ENCODE data around the gene EFCAB5. TPM values are rescaled to one million over a fixed set of nuclear protein-coding genes. Genes with fewer than 3 reads are reported as not detected.

Gene EFCAB5
- total and polyA plus RNA-seq, 2 of the 13 experiments (the other 11 are each of a cell fraction or from before 2014, with no cell fraction given): 0.15 TPM; not detected in 1

DNA sequence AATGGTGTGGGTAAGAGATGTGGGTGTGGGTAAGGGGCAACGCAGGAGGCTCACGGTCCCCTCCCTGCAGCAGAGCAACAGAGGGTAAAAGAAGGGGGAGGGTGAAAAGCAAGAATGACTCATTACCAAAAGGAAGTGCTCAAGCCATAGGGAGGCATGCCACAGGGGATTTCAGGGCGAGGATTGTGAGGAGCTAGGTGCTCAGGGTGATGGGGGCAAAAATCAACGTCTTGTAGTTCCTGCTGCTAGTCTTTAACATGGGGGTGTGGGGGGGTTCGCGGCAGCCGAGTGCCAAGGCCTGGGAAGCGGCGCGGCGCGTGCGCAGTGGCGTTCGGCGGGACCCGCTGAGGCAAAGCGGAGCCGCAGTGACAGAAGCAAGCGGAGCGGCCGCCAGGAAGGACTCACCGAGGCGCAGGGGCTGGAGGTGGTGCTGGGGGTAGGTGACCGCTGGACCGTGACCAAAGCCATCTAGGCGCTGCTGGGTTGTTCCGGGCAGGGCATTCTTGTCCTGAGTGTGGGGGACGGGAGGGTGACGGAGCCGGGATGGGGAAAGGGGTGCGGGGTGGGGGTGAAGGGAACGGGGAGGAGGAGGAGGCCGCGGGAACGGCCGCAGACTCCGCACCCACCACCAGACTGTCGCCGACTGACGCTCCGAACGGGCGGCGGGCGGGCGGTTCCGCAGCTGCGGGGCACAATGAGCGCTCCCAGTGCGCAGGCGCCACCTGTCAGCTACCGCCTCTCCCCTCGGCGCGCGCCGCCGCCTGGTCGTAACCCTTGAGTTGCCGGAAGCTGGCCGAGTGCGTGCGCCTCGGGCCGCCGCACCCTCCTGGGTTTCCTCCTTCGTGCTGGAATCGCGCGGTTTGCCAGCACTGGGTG lies 11.7 kb upstream of the EFCAB5 start, which contains the start of gene SSH2 (continued):
- TF ChIP-seq, protein P1, sequence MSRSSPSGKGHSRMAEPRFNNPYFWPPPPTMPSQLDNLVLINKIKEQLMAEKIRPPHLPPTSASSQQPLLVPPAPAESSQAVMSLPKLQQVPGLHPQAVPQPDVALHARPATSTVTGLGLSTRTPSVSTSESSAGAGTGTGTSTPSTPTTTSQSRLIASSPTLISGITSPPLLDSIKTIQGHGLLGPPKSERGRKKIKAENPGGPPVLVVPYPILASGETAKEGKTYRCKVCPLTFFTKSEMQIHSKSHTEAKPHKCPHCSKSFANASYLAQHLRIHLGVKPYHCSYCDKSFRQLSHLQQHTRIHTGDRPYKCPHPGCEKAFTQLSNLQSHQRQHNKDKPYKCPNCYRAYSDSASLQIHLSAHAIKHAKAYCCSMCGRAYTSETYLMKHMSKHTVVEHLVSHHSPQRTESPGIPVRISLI (CRISPR knock-in tag; IDR thresholded peaks at IDR 0.05; ENCODE audit: borderline replicate concordance): 0 out of 2 replicates have a peak, but pooled peaks have one; percentile 56
- TF ChIP-seq PTBP1 (IDR thresholded peaks at IDR 0.05; ENCODE audit: low read depth, low read length, poor library complexity, severe bottlenecking) (no peak), GLMP (CRISPR knock-in tag; IDR thresholded peaks at IDR 0.05; ENCODE audit: borderline replicate concordance) (no peak), HOXA7 (CRISPR knock-in tag; IDR thresholded peaks at IDR 0.05) (no peak), FOXM1 (CRISPR knock-in tag; IDR thresholded peaks at IDR 0.05) (no peak), KLF13 (CRISPR knock-in tag; IDR thresholded peaks at IDR 0.05) (no peak), ZNF343 (CRISPR knock-in tag; IDR thresholded peaks at IDR 0.05) (no peak), ZNF431 (CRISPR knock-in tag; IDR thresholded peaks at IDR 0.05; ENCODE audit: borderline replicate concordance, low read depth) (no peak), ZNF20 (CRISPR knock-in tag; IDR thresholded peaks at IDR 0.05) (no peak), SMARCC2 (IDR thresholded peaks at IDR 0.05) (no peak), MEF2D (CRISPR knock-in tag; IDR thresholded peaks at IDR 0.05) (no peak), NR2F2 (IDR thresholded peaks at IDR 0.05; ENCODE audit: borderline replicate concordance, low read depth) (no peak), ZMYM3 (CRISPR knock-in tag; IDR thresholded peaks at IDR 0.05) (no peak), NR2C2 (CRISPR knock-in tag; IDR thresholded peaks at IDR 0.05; ENCODE audit: borderline replicate concordance) (no peak), MAFG (CRISPR knock-in tag; IDR thresholded peaks at IDR 0.05) (no peak), XRCC5 (optimal IDR thresholded peaks at IDR 0.05; ENCODE audit: low read length) (peak; percentile 48), SMYD3 (CRISPR knock-in tag; IDR thresholded peaks at IDR 0.05) (no peak), ZNF530 (CRISPR knock-in tag; IDR thresholded peaks at IDR 0.05; ENCODE audit: low read depth) (no peak), MEIS2 (CRISPR knock-in tag; IDR thresholded peaks at IDR 0.05) (peak; percentile 87), ZNF737 (CRISPR knock-in tag; IDR thresholded peaks at IDR 0.05; ENCODE audit: borderline replicate concordance) (no peak), ARHGAP35 (CRISPR knock-in tag; IDR thresholded peaks at IDR 0.05; ENCODE audit: borderline replicate concordance) (no peak), ESRRA (CRISPR knock-in tag; IDR thresholded peaks at IDR 0.05; ENCODE audit: low read depth) (no peak), ZNF746 (CRISPR knock-in tag; IDR thresholded peaks at IDR 0.05) (no peak), CREB1 (IDR thresholded peaks at IDR 0.05) (no peak), CREB1 (CRISPR knock-in tag; IDR thresholded peaks at IDR 0.05) (no peak), IRX3 (CRISPR knock-in tag; IDR thresholded peaks at IDR 0.05; ENCODE audit: borderline replicate concordance, low read depth) (no peak), SPEN (CRISPR knock-in tag; IDR thresholded peaks at IDR 0.05; ENCODE audit: low read depth) (peak; percentile 60), TAF1 (CRISPR knock-in tag; IDR thresholded peaks at IDR 0.05) (peak; percentile 50; the same call in 1 of the 2 replicates)
- TF ChIP-seq, protein P2, sequence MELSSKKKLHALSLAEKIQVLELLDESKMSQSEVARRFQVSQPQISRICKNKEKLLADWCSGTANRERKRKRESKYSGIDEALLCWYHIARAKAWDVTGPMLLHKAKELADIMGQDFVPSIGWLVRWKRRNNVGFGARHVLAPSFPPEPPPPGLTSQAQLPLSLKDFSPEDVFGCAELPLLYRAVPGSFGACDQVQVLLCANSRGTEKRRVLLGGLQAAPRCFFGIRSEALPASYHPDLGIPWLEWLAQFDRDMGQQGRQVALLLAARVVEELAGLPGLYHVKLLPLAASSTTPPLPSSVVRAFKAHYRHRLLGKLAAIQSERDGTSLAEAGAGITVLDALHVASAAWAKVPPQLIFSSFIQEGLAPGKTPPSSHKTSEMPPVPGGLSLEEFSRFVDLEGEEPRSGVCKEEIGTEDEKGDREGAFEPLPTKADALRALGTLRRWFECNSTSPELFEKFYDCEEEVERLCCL (CRISPR knock-in tag; IDR thresholded peaks at IDR 0.05; ENCODE audit: borderline replicate concordance): no peak
